GM12873 (cell line): ENCODE data around the gene TRPM2.

Experiments
- CTCF ChIP-seq: IDR thresholded peaks from 2 replicates; pipeline ENCODE4 v1.5.1; 2012; ENCODE audit warnings: low read depth, mild to moderate bottlenecking, moderate library complexity, low read length, control low read depth; ENCODE audit not compliant: insufficient read depth; ENCODE audit errors: missing control alignments

Gene TRPM2

GRCh38 chr21:44443291-44443890 is 90.0 kb downstream of the TRPM2 start:
- TF ChIP-seq CTCF = no peak

DNA sequence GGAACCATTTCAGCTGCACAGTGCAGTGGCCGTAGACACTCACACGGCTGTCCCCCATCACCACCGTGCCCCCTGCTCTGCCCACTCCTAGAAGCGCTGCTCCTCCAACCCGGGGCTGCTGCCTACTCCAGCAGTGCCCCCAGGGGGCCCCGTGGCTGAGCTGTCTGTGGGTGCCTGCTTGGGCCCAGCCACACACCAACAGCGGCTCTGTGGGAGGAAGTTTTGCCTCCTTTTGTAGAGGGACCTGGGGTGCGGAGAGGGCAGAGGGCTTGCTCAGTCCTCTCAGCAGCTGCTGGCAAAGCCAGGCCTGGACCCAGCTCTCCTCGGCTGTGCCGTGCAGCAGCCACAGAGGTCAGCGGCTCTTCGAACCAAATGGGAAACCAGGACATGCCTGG is 90.5 kb downstream of the TRPM2 start:
- TF ChIP-seq CTCF = no peak

DNA sequence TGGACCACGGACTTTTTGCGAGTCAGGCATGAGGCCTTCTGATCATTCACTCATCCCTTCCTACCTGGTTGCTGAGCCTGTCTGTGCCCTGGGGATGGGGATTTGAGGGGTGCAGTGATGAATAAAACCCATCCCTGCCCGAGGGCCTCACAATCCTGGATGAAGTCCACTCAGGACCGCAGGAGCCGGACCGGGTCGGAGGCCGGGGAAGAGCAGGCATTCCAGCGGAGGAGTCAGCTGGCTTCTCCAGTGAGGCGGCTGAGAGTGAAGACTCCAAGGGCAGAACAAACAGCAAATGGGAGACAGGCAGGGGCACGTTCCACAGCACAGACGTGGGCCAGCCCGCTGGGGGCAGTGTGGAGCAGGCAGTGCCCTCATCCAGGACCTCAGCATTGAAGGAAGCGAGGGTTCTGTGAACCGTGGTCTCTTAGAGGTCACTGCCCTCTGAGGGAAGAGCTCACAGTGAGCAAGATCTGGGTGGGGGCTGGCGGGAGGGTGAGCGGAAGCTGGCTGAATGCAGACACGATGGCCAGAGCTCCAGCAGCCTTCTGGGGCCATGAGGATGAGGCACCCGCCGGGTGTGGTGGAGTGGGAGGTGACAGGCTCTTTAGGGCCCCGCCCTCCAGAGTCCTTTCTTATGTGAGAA is 91.0 kb downstream of the TRPM2 start:
- TF ChIP-seq CTCF = peak; percentile 32

GRCh38 chr21:44445145-44445812 is 91.9 kb downstream of the TRPM2 start:
- TF ChIP-seq CTCF = no peak

- no peak for TF ChIP-seq CTCF
These were observed 95.3 kb downstream of the TRPM2 start for GRCh38 chr21:44448651-44449131.

- TF ChIP-seq CTCF = no peak
These were observed 96.3 kb downstream of the TRPM2 start for GRCh38 chr21:44449473-44450363.
